Vein endothelial cell (primary cell): Measurements from ENCODE around the gene TMIGD2. TPM values are rescaled to one million over a fixed set of nuclear protein-coding genes. Genes with fewer than 3 reads are reported as not detected.

Experiments
- total RNA-seq: library from RNA; depleted of rRNA; stranded (reverse); fragments of >200 nt; gene quantifications from 2 replicates; pipeline ENCODE4 v1.2.3, GENCODE V29; 2012

TMIGD2 gene
- total RNA-seq = not detected in 2 replicates

GRCh38 chr19:4302243-4302640 is at the start of gene TMIGD2:
Gene TMIGD2 (minus strand): TSS chr19:4302389. CDS start chr19:4302385, 4 bp downstream.

GRCh38 chr19:4343370-4344307 is 41.5 kb upstream of the TMIGD2 start, which contains the start of gene MPND:
Gene MPND (plus strand): TSS chr19:4343562. CDS start chr19:4343594, 32 bp downstream.

GRCh38 chr19:4338441-4339355 is 36.5 kb upstream of the TMIGD2 start, which contains the start of gene STAP2:
Gene STAP2 (minus strand): TSS chr19:4338827. CDS start chr19:4338753, 74 bp downstream.

GRCh38 chr19:4304538-4305256 is 2.5 kb upstream of the TMIGD2 start, which contains the start of gene FSD1:
Gene FSD1 (plus strand): TSS chr19:4304598. CDS start chr19:4304747, 149 bp downstream.

GRCh38 chr19:4278419-4279266 is 23.5 kb downstream of the TMIGD2 start, which contains the start of gene SHD:
Gene SHD (plus strand): TSS chr19:4279266. CDS start chr19:4280064, 798 bp downstream.

GRCh38 chr19:4246767-4247593 is 55.2 kb downstream of the TMIGD2 start, which contains the start of gene YJU2:
Gene YJU2 (plus strand): TSS chr19:4247080. CDS start chr19:4247147, 67 bp downstream.

Other genes starting within 250 kb of the TMIGD2 start
- 31.4 and 35.3 TPM in 2 replicates for gene ZBTB7A, start 235.5 kb downstream of the TMIGD2 start, total RNA-seq
- gene MAP2K2, start 178.3 kb downstream of the TMIGD2 start, total RNA-seq = 169 and 241 TPM in 2 replicates
- not detected in 2 replicates for gene CREB3L3, start 148.8 kb downstream of the TMIGD2 start, total RNA-seq
- 10.6 and 21.2 TPM in 2 replicates for gene SIRT6, start 119.8 kb downstream of the TMIGD2 start, total RNA-seq
- 0.10 and 1.6 TPM in 2 replicates for gene ANKRD24, start 119.7 kb downstream of the TMIGD2 start, total RNA-seq
- 0.57 and 2.0 TPM in 2 replicates for gene EBI3, start 72.9 kb downstream of the TMIGD2 start, total RNA-seq
- gene YJU2, start 55.3 kb downstream of the TMIGD2 start, total RNA-seq = 22.6 and 24.5 TPM in 2 replicates
- not detected in 2 replicates for gene SHD, start 23.1 kb downstream of the TMIGD2 start, total RNA-seq
- gene FSD1, start 2.2 kb upstream of the TMIGD2 start, total RNA-seq = 13.1 and 18.3 TPM in 2 replicates
- gene STAP2, start 36.4 kb upstream of the TMIGD2 start, total RNA-seq = 18.5 and 37.6 TPM in 2 replicates
- 6.3 and 8.8 TPM in 2 replicates for gene MPND, start 41.2 kb upstream of the TMIGD2 start, total RNA-seq
- 157 and 199 TPM in 2 replicates for gene SH3GL1, start 98.2 kb upstream of the TMIGD2 start, total RNA-seq
- gene CHAF1A, start 100.3 kb upstream of the TMIGD2 start, total RNA-seq = 13.1 and 16.5 TPM in 2 replicates
- gene UBXN6, start 155.4 kb upstream of the TMIGD2 start, total RNA-seq = 83.8 and 109 TPM in 2 replicates
- gene HDGFL2, start 169.9 kb upstream of the TMIGD2 start, total RNA-seq = 72.2 and 77.4 TPM in 2 replicates
- under 0.01 TPM in 2 replicates for gene PLIN4, start 216.1 kb upstream of the TMIGD2 start, total RNA-seq
- 0.33 and 0.48 TPM in 2 replicates for gene PLIN5, start 232.8 kb upstream of the TMIGD2 start, total RNA-seq
- 0.65 and 0.86 TPM in 2 replicates for gene LRG1, start 237.6 kb upstream of the TMIGD2 start, total RNA-seq